Astrocyte of the spinal cord (primary cell): Measurements from ENCODE around the gene PIP4K2A.

Source experiments
- DNase-seq: peaks from one replicate; pipeline ENCODE4 v3.0.0; 2011; ENCODE audit warnings: low read depth, low spot score
- H3K4me3 ChIP-seq: 2 replicates; pipeline ENCODE4 v1.5.1; 2011; ENCODE audit warnings: low read depth, mild to moderate bottlenecking, low read length, moderate library complexity
- in situ Hi-C: cut with HindIII; loops from 2 replicates; pipeline ENCODE4 v1.10.0; 2017; ENCODE audit warnings: low sequenced_read_pairs
- TF ChIP-seq, protein P1 (sequence below): IDR thresholded peaks from 2 replicates; pipeline ENCODE4 v1.5.1; 2012; ENCODE audit warnings: low read depth, mild to moderate bottlenecking, low read length, inconsistent platforms

The PIP4K2A gene

DNA sequence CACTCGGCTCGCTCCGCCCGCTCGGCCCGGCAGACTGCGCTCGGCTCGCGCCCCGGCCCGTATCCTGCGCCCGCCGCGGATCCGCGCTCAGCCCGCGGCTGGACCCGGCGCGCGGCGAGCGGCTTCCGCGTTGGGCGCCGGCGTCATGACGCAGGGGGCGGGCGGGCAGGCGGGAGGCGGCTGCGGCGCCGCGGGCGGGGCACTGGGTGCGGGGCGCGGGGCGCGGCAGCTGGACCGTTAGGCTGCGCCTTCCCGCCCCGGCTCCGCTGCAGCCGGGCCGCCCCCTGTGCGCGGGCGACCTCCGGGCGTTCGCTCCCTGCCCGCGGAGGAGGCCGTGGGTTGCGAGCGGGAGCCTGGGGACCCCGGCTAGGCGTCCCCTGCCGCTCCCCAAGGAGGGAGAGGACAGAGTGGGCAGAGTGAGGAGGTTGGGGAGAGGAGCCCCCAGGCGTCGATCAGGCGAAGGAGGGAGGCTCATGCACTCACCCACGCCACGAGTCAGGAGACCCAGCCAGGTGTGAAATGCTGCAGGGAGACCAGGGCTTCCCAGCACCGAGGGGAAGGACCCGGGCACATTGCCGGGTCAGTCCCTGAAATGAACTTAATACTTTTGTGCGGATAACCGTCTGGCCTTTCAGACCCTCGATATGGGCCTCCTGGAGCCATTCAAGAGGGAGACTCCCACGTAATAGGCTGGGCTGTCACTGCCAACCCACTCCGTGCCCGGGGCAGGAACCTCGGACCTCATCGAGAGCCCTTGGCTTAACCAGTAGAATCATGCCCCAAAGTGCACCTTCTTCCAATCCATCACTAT is at the start of gene PIP4K2A:
PIP4K2A (minus strand) TSS at position 100 of the 811 bp plus-strand sequence. CDS start 252 bp downstream, outside the sequence.
- in situ Hi-C loops: no loop called here
- peak; percentile 59 for DNase-seq
- peak within 1 kb of the TSS; percentile 87 for H3K4me3 ChIP-seq
- TF ChIP-seq, protein P1, sequence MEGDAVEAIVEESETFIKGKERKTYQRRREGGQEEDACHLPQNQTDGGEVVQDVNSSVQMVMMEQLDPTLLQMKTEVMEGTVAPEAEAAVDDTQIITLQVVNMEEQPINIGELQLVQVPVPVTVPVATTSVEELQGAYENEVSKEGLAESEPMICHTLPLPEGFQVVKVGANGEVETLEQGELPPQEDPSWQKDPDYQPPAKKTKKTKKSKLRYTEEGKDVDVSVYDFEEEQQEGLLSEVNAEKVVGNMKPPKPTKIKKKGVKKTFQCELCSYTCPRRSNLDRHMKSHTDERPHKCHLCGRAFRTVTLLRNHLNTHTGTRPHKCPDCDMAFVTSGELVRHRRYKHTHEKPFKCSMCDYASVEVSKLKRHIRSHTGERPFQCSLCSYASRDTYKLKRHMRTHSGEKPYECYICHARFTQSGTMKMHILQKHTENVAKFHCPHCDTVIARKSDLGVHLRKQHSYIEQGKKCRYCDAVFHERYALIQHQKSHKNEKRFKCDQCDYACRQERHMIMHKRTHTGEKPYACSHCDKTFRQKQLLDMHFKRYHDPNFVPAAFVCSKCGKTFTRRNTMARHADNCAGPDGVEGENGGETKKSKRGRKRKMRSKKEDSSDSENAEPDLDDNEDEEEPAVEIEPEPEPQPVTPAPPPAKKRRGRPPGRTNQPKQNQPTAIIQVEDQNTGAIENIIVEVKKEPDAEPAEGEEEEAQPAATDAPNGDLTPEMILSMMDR: no peak

DNA sequence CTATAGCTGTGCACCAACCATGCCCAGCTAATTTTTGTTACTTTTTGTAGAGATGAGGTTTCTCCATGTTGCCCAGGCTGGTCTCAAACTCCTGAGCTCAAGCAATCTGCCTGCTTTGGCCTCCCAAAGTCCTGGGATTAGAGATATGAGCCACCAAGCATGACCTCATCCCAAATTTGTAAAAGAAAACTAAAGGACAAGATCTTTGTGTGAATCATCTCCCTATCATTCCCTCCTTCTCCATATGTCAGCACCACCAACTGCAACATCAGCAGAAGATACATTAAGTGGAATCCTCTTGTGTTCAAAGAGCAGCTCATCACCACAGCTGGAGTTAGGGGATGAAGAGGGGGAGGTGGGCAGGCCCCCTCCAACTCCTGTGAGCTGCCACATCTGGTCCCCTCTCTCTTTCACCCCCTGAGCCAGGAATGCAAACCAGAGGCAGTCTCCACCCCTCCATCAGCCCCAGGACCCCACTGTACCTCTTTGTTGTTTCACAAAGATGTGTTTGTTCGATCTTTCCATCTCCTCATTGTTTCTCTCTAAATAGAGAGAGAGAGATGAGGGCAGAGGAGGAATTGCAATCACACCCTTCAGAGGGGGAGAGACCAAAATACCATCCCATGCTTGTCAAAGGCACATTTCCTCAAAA is 47.3 kb upstream of the PIP4K2A start:
- H3K4me3 ChIP-seq: no peak overlapping the region
- DNase-seq: no peak
- TF ChIP-seq, protein P1: no peak
- in situ Hi-C loops: no loop called here

DNA sequence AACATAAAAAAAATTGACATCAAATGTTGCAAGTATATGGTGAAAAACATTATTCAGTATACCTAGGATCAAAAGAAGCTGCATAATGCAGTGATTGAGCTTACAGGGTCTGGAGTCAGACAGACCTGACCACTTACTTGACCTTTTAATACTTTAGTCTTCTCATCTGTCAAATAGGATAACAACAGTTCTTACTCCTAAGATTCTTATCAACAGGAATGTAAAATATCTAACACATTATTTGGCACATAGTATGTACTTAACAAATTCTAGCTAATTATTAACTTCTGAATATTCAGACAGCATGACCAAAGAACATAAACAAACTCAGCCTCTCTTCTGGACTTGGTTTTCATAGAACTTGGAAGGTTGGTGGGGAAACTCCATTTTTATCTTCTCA is 45.6 kb upstream of the PIP4K2A start:
- in situ Hi-C loops: no loop called here
- no peak overlapping the region for H3K4me3 ChIP-seq
- TF ChIP-seq, protein P1: no peak
- no peak for DNase-seq

DNA sequence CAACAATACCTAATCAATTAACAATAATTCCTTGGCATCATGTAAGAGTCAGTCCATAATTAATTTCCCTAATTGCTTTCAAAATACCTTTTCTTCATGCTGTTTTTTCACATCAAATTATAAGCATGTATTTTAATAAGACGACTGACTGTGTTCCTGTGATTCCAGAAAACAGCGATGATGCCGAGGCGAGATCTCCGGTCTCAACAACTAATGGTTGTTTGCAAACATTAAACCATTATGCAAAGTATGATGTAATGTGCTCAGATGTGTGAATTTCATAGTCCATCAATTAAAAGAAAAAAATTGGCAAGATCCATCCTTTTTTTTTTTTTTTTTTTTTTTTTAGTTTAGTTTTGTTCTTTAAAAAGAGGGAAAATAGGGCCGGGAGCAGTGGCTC is 44.5 kb upstream of the PIP4K2A start:
- TF ChIP-seq, protein P1: no peak
- DNase-seq: no peak
- no peak overlapping the region for H3K4me3 ChIP-seq
- in situ Hi-C loops: no loop called here

DNA sequence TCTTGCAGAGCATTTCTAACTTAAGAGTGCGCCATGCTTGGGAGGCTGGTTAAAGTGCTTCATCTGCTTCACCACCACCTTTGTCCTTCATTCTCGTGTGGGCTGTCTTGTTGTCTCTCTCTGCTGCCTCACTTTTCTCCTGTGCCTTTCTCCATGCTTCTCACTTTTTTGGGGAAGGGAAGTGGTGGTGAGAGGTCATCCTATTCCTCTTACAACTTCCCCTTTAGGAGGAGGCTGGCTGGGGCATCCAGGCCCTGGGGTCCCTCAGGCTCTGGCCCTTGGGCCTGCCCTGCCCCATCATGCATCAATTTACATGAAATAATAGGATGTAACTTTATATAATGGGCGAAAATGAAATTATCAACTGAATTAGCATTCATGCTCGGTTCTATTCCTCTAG is 39.9 kb upstream of the PIP4K2A start:
- no peak for DNase-seq
- H3K4me3 ChIP-seq: no peak overlapping the region
- in situ Hi-C loops: no loop called here
- TF ChIP-seq, protein P1: no peak

DNA sequence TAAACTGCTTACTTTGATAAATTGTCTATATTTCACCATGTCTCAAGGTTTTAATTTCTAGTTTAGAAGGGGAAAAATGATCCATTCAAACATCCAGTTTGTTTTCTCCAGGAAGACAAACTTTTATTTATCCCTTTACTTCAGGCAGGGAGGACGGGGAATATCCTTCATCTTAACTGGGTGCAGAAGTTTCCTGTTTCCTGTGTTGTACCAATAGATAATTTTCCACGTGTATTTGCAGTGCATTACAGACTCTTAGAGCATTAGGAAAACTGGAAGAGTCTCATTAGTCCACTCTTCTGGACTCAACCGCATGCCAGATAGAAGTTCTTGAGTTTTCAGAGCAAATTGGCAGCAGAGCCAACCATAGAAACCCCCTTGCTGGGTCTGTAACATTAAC is 39.4 kb upstream of the PIP4K2A start:
- TF ChIP-seq, protein P1: no peak
- no peak overlapping the region for H3K4me3 ChIP-seq
- in situ Hi-C loops: no loop called here
- DNase-seq: no peak
